H1 (cell line): ENCODE results near the gene CXorf49. TPM values are rescaled to one million over a fixed set of nuclear protein-coding genes. Genes with fewer than 3 reads are reported as not detected.
"Not testable (repeated sequence)": the region's sequence is repeated elsewhere in the genome, so short reads cannot be mapped to it uniquely, and the experiment has no call there.

Source experiments
- CTCF ChIA-PET: fragments of 300-600 bp; sonication (Branson Sonifier 250); formaldehyde crosslinking; loops from one replicate; lab custom pipeline; 2021; ENCODE audit not compliant: partially characterized antibody; lab: Charles Lee
- POLR2A ChIA-PET: fragments of 300-600 bp; sonication (Branson Sonifier 250); formaldehyde crosslinking; loops from one replicate; lab custom pipeline; 2021; ENCODE audit warnings: inconsistent platforms; ENCODE audit not compliant: partially characterized antibody; lab: Charles Lee
- DNase-seq, 2 experiments: peaks; one replicate each; pipeline versions ENCODE4 v3.0.0 to v3.0.0-alpha.2; 2010 to 2022; ENCODE audit warnings: low spot score in 2 of 2, low read depth in 1 of 2, mixed read lengths in 1 of 2
- FAIRE-seq: peaks from 2 replicates; lab custom pipeline; 2011; peaks lifted over from hg19 to GRCh38; lab: Jason Lieb, UNC
- H2AFZ ChIP-seq: 2 replicates; pipeline ENCODE4 v1.8.1; 2012; ENCODE audit warnings: low read length, inconsistent platforms
- H2AK5ac ChIP-seq: 2 replicates; pipeline ENCODE4 v1.6.1; 2013; ENCODE audit warnings: low read depth, low read length
- H2BK120ac ChIP-seq: replicated peaks from 2 replicates; pipeline ENCODE3; 2013; ENCODE audit warnings: low read depth, low read length, inconsistent platforms
- H2BK12ac ChIP-seq: 2 replicates; pipeline ENCODE4 v1.6.1; 2013; ENCODE audit warnings: low read depth, low read length
- H2BK15ac ChIP-seq: 2 replicates; pipeline ENCODE4 v1.6.1; 2013; ENCODE audit warnings: low read length
- H2BK20ac ChIP-seq: 2 replicates; pipeline ENCODE4 v1.6.1; 2013; ENCODE audit warnings: low read length
- H2BK5ac ChIP-seq: 2 replicates; pipeline ENCODE4 v1.6.1; 2013; ENCODE audit warnings: low read depth, low read length
- H3K14ac ChIP-seq: 2 replicates; pipeline ENCODE4 v1.6.1; 2013; ENCODE audit warnings: inconsistent platforms; ENCODE audit not compliant: insufficient read length
- H3K18ac ChIP-seq: 2 replicates; pipeline ENCODE4 v1.6.1; 2013; ENCODE audit warnings: low read length; ENCODE audit errors: extremely low read depth
- H3K23ac ChIP-seq: 2 replicates; pipeline ENCODE4 v1.6.1; 2013; ENCODE audit warnings: inconsistent platforms; ENCODE audit not compliant: insufficient read length
- H3K23me2 ChIP-seq: 2 replicates; pipeline ENCODE4 v1.6.1; 2013; ENCODE audit warnings: low read depth, low read length
- H3K27ac ChIP-seq: 2 replicates; pipeline ENCODE4 v1.6.1; 2011; ENCODE audit warnings: low read depth, low read length, inconsistent platforms
- H3K27me3 ChIP-seq, 4 experiments: replicated peaks in 1 of 4; 1 replicate in 1 of 4; 2 replicates in 3 of 4; pipeline versions ENCODE4 v1.6.1 to v1.8.1; 2011 to 2013; ENCODE audit warnings: low read length in 3 of 4, mild to moderate bottlenecking in 3 of 4, inconsistent platforms in 2 of 4, mixed read lengths in 2 of 4, moderate library complexity in 1 of 4; ENCODE audit not compliant: control insufficient read depth in 3 of 4, insufficient read depth in 3 of 4; ENCODE audit errors: extremely low read depth in 1 of 4
- H3K36me3 ChIP-seq, 4 experiments: 2 replicates each; pipeline versions ENCODE4 v1.6.1 to v1.8.1; 2011 to 2013; ENCODE audit warnings: mild to moderate bottlenecking in 4 of 4, low read length in 3 of 4, moderate library complexity in 2 of 4, control low read depth in 1 of 4, inconsistent platforms in 1 of 4; ENCODE audit not compliant: insufficient read depth in 4 of 4, control insufficient read depth in 2 of 4
- H3K4ac ChIP-seq: replicated peaks from 2 replicates; pipeline ENCODE3; 2013; ENCODE audit warnings: low read length, low read depth, mixed read lengths, inconsistent platforms; ENCODE audit not compliant: insufficient read length
- H3K4me1 ChIP-seq, 4 experiments: replicated peaks in 1 of 4; 1 replicate in 1 of 4; 2 replicates in 3 of 4; pipeline versions ENCODE4 v1.6.1 to v1.8.1; 2011 to 2013; ENCODE audit warnings: low read length in 3 of 4, inconsistent platforms in 2 of 4, mixed read lengths in 1 of 4; ENCODE audit not compliant: insufficient read depth in 4 of 4, control insufficient read depth in 3 of 4
- H3K4me2 ChIP-seq, 2 experiments: 2 replicates each; pipeline versions ENCODE4 v1.6.1 to v1.8.1; 2011 to 2013; ENCODE audit warnings: low read depth in 2 of 2, low read length in 2 of 2, control low read depth in 1 of 2, inconsistent platforms in 1 of 2, mild to moderate bottlenecking in 1 of 2; ENCODE audit not compliant: insufficient read depth in 1 of 2
- H3K4me3 ChIP-seq, 4 experiments: fragments of 200-600, 300-600 bp in 1 of 4; sonication (generic), shearing (Covaris generic), sonication (Bioruptor Twin) in 1 of 4; 2 replicates each; pipeline versions ENCODE4 v1.5.1 to v1.8.1; 2011 to 2016; ENCODE audit warnings: low read length in 4 of 4, low read depth in 3 of 4, control low read depth in 2 of 4, inconsistent platforms in 2 of 4, mild to moderate bottlenecking in 2 of 4, mixed read lengths in 1 of 4, moderate library complexity in 1 of 4; ENCODE audit not compliant: insufficient read depth in 2 of 4; ENCODE audit errors: extremely low read depth in 1 of 4
- H3K56ac ChIP-seq: replicated peaks from 2 replicates; pipeline ENCODE3; 2013; ENCODE audit warnings: low read depth, mild to moderate bottlenecking, mixed read lengths, low read length, inconsistent platforms; ENCODE audit not compliant: insufficient read length
- H3K79me1 ChIP-seq: 2 replicates; pipeline ENCODE4 v1.6.1; 2013; ENCODE audit warnings: low read depth, low read length, control low read depth
- H3K79me2 ChIP-seq, 2 experiments: 2 replicates each; pipeline versions ENCODE4 v1.6.1 to v1.8.1; 2012 to 2013; ENCODE audit warnings: low read length in 2 of 2, mild to moderate bottlenecking in 2 of 2, inconsistent platforms in 1 of 2; ENCODE audit not compliant: insufficient read depth in 2 of 2, control insufficient read depth in 1 of 2
- H3K9ac ChIP-seq, 4 experiments: replicated peaks in 1 of 4; 1 replicate in 1 of 4; 2 replicates in 3 of 4; pipeline versions ENCODE4 v1.6.1 to v1.8.1; 2011 to 2013; ENCODE audit warnings: low read depth in 3 of 4, low read length in 3 of 4, control low read depth in 2 of 4, mild to moderate bottlenecking in 2 of 4, moderate library complexity in 2 of 4, inconsistent platforms in 1 of 4; ENCODE audit errors: extremely low read depth in 1 of 4
- H3K9me3 ChIP-seq, 2 experiments: 2 replicates each; pipeline versions ENCODE4 v1.6.1 to v1.8.1; 2012 to 2013; ENCODE audit warnings: mild to moderate bottlenecking in 2 of 2, moderate library complexity in 2 of 2, control low read depth in 1 of 2, inconsistent platforms in 1 of 2, low read depth in 1 of 2, low read length in 1 of 2, mixed read lengths in 1 of 2; ENCODE audit not compliant: insufficient read depth in 2 of 2
- H4K20me1 ChIP-seq, 2 experiments: replicated peaks in 1 of 2; 2 replicates each; pipeline versions ENCODE3 to v1.8.1; 2011 to 2013; ENCODE audit warnings: inconsistent platforms in 2 of 2, low read length in 2 of 2, mild to moderate bottlenecking in 1 of 2; ENCODE audit not compliant: insufficient read depth in 2 of 2, control insufficient read depth in 1 of 2
- H4K5ac ChIP-seq: 2 replicates; pipeline ENCODE4 v1.6.1; 2013; ENCODE audit warnings: low read length, low read depth, mixed read lengths, inconsistent platforms; ENCODE audit not compliant: insufficient read length
- H4K8ac ChIP-seq: 2 replicates; pipeline ENCODE4 v1.8.0; 2013; ENCODE audit warnings: mild to moderate bottlenecking, moderate library complexity, low read length, inconsistent platforms; ENCODE audit not compliant: insufficient read depth; ENCODE audit errors: extremely low read depth
- H4K91ac ChIP-seq: replicated peaks from 2 replicates; pipeline ENCODE3; 2013; ENCODE audit warnings: low read length, mixed read lengths, inconsistent platforms; ENCODE audit not compliant: insufficient read length
- CBX5 ChIP-seq: fragments of 300-800, 300-1000 bp; sonication (generic); IDR thresholded peaks from 2 replicates; pipeline ENCODE4 v1.7.1; 2016; ENCODE audit warnings: antibody characterized with exemption, low read length, low read depth
- GABPA ChIP-seq: IDR thresholded peaks from 2 replicates; pipeline ENCODE4 v1.6.1; 2011; ENCODE audit warnings: mild to moderate bottlenecking, low read length, moderate library complexity, borderline replicate concordance; ENCODE audit not compliant: insufficient read depth
- MAX ChIP-seq: IDR thresholded peaks from 2 replicates; pipeline ENCODE4 v1.6.1; 2012; ENCODE audit warnings: inconsistent platforms
- RBBP5 ChIP-seq: IDR thresholded peaks from 2 replicates; pipeline ENCODE4 v1.7.1; 2012; ENCODE audit warnings: low read depth, mild to moderate bottlenecking, inconsistent platforms, low read length, moderate library complexity, borderline replicate concordance
- USF2 ChIP-seq: IDR thresholded peaks from 2 replicates; pipeline ENCODE4 v1.6.1; 2011; ENCODE audit warnings: low read length, improper control_type of control experiment
- WGBS, 2 experiments: shearing (Covaris generic) in 1 of 2; methylation state at CpG; one replicate each; pipeline versions ENCODE4 v1.1.6 to v1.1.7; 2013 to 2015; ENCODE audit warnings: low lambda C conversion rate in 2 of 2, mixed read lengths in 2 of 2, inconsistent platforms in 1 of 2, low coverage in 1 of 2, missing lambda C conversion rate in 1 of 2; ENCODE audit not compliant: insufficient replicate concordance in 2 of 2, insufficient coverage in 1 of 2, insufficient read length in 1 of 2; ENCODE audit errors: extremely low coverage in 1 of 2, missing lambda C conversion rate in 1 of 2; 5-methylcytosine and 5-hydroxymethylcytosine counted together
- polyA plus RNA-seq, 7 experiments: library from polyadenylated mRNA; depleted of rRNA in 3 of 7; stranded (reverse) in 5 of 7; unstranded in 2 of 7; fragments of >200 nt in 5 of 7; fragments of 200-250 nt in 2 of 7; gene quantifications; 1 replicate in 5 of 7; 2 replicates in 1 of 7; 4 replicates in 1 of 7; pipeline versions ENCODE4 v1.2.1 to v1.2.3, GENCODE V29; 2011 to 2013; ENCODE audit warnings: missing spikeins in 2 of 7, mixed read lengths in 2 of 7
- total RNA-seq: library from RNA; stranded (reverse); fragmentation: NEBNext Ultra II Directional; extraction: Animal tissue kit (Norgen Biotek cat#: 25700); gene quantifications from 2 replicates; pipeline ENCODE4 v1.2.1, GENCODE V29; 2021

The CXorf49 gene
- total and polyA plus RNA-seq, 2 of the 8 experiments (the other 6 are each of a cell fraction or from before 2014, with no cell fraction given): not detected

GRCh38 chrX:71679575-71680207 lies 38.4 kb downstream of the CXorf49 start (continued):
- no peak for TF ChIP-seq USF2
- no peak for TF ChIP-seq RBBP5
- no peak for TF ChIP-seq GABPA
- no peak for TF ChIP-seq CBX5
- no peak for TF ChIP-seq MAX
- TF ChIP-seq, all 59 proteins: peak for 0

GRCh38 chrX:71677195-71677594 lies 40.9 kb downstream of the CXorf49 start:
- H2BK20ac ChIP-seq, H4K20me1 ChIP-seq, POLR2A ChIA-PET, H3K4me1 ChIP-seq, H4K5ac ChIP-seq, H3K4me2 ChIP-seq, H3K79me2 ChIP-seq, H2BK5ac ChIP-seq, H3K27me3 ChIP-seq, H2AFZ ChIP-seq, FAIRE-seq, CTCF ChIA-PET, H3K79me1 ChIP-seq, H3K18ac ChIP-seq, H3K23me2 ChIP-seq, H4K91ac ChIP-seq, H3K36me3 ChIP-seq, H3K9ac ChIP-seq, H3K27ac ChIP-seq, H4K8ac ChIP-seq, H3K4ac ChIP-seq, H3K56ac ChIP-seq, DNase-seq, H3K4me3 ChIP-seq, H2BK15ac ChIP-seq, H3K23ac ChIP-seq, H2BK12ac ChIP-seq, H2AK5ac ChIP-seq, H2BK120ac ChIP-seq, H3K14ac ChIP-seq: not testable (repeated sequence)
- H3K9me3 ChIP-seq: peaks cover 0 to 19% of the 10 kb centered on the region in 2 experiments; a peak in 1 of 4 replicates
- 100% methylated on average over 2 of the region's 6 CpGs; no CpG with 5 or more reads in 1 of the 2 experiments for WGBS, 2 experiments
